ENCODE measurements around the gene LELP1. TPM values are rescaled to one million over a fixed set of nuclear protein-coding genes. Genes with fewer than 3 reads are reported as not detected.

LELP1 gene
- total RNA-seq, 1 donor from 2014 or later, result not detected

GRCh38 chr1:153233448-153233847 lies 30.2 kb downstream of the LELP1 start:
- H3K27me3 Mint-ChIP-seq (ENCODE audit: low read depth), result peaks cover 5% of the 10 kb centered on the region
- no peaks in the 10 kb centered on the region for H3K36me3 Mint-ChIP-seq (ENCODE audit: low read depth)
- H3K4me1 Mint-ChIP-seq (ENCODE audit: low read depth), result no peaks in the 10 kb centered on the region
- intact Hi-C loops (cut with micrococcal nuclease), result no loop called here
- H3K27ac Mint-ChIP-seq, result no peak overlapping the region
- H3K9me3 Mint-ChIP-seq, result no peaks in the 10 kb centered on the region
- H3K4me3 Mint-ChIP-seq (ENCODE audit: low read depth), result no peak overlapping the region
- no peak for DNase-seq (ENCODE audit: low spot score)

- no peaks in the 10 kb centered on the region for H3K9me3 Mint-ChIP-seq
- peaks cover 5% of the 10 kb centered on the region for H3K27me3 Mint-ChIP-seq (ENCODE audit: low read depth)
- no peak overlapping the region for H3K27ac Mint-ChIP-seq
- no peak overlapping the region for H3K4me3 Mint-ChIP-seq (ENCODE audit: low read depth)
- no peaks in the 10 kb centered on the region for H3K4me1 Mint-ChIP-seq (ENCODE audit: low read depth)
- H3K36me3 Mint-ChIP-seq (ENCODE audit: low read depth), result no peaks in the 10 kb centered on the region
- no peak for DNase-seq (ENCODE audit: low spot score)
- intact Hi-C loops (cut with micrococcal nuclease), result no loop called here
Measured at GRCh38 chr1:153238527-153238926, 35.3 kb downstream of the LELP1 start.

- intact Hi-C loops (cut with micrococcal nuclease), result no loop called here
- Mint-ChIP-seq H3K27ac (no peak overlapping the region), H3K4me1 (ENCODE audit: low read depth) (no peaks in the 10 kb centered on the region), H3K4me3 (ENCODE audit: low read depth) (no peak overlapping the region), H3K9me3 (no peaks in the 10 kb centered on the region), H3K36me3 (ENCODE audit: low read depth) (no peaks in the 10 kb centered on the region), H3K27me3 (ENCODE audit: low read depth) (no peaks in the 10 kb centered on the region)
- no peak for DNase-seq (ENCODE audit: low spot score)
Measured at GRCh38 chr1:153242160-153242559, 38.9 kb downstream of the LELP1 start.

GRCh38 chr1:153245466-153245865 lies 42.2 kb downstream of the LELP1 start:
- Mint-ChIP-seq H3K36me3 (ENCODE audit: low read depth) (no peaks in the 10 kb centered on the region), H3K4me1 (ENCODE audit: low read depth) (no peaks in the 10 kb centered on the region), H3K9me3 (no peaks in the 10 kb centered on the region), H3K4me3 (ENCODE audit: low read depth) (no peak overlapping the region), H3K27me3 (ENCODE audit: low read depth) (peaks cover 13% of the 10 kb centered on the region), H3K27ac (no peak overlapping the region)
- intact Hi-C loops (cut with micrococcal nuclease), result no loop called here
- no peak for DNase-seq (ENCODE audit: low spot score)

- intact Hi-C loops (cut with micrococcal nuclease), result no loop called here
- H3K9me3 Mint-ChIP-seq, result no peaks in the 10 kb centered on the region
- DNase-seq (ENCODE audit: low spot score), result no peak
- no peaks in the 10 kb centered on the region for H3K36me3 Mint-ChIP-seq (ENCODE audit: low read depth)
- no peaks in the 10 kb centered on the region for H3K4me1 Mint-ChIP-seq (ENCODE audit: low read depth)
- H3K27ac Mint-ChIP-seq, result no peak overlapping the region
- H3K27me3 Mint-ChIP-seq (ENCODE audit: low read depth), result peaks cover 13% of the 10 kb centered on the region
- H3K4me3 Mint-ChIP-seq (ENCODE audit: low read depth), result no peak overlapping the region
Measured at GRCh38 chr1:153246018-153246417, 42.8 kb downstream of the LELP1 start.

GRCh38 chr1:153246825-153247224 lies 43.6 kb downstream of the LELP1 start:
- Mint-ChIP-seq H3K36me3 (ENCODE audit: low read depth) (no peaks in the 10 kb centered on the region), H3K27me3 (ENCODE audit: low read depth) (peaks cover 14% of the 10 kb centered on the region), H3K4me3 (ENCODE audit: low read depth) (no peak overlapping the region), H3K27ac (no peak overlapping the region), H3K4me1 (ENCODE audit: low read depth) (no peaks in the 10 kb centered on the region), H3K9me3 (no peaks in the 10 kb centered on the region)
- no peak for DNase-seq (ENCODE audit: low spot score)
- intact Hi-C loops (cut with micrococcal nuclease), result no loop called here

GRCh38 chr1:153248176-153248879 lies 45.1 kb downstream of the LELP1 start:
- intact Hi-C loops (cut with micrococcal nuclease), result no loop called here
- Mint-ChIP-seq H3K4me1 (ENCODE audit: low read depth) (no peaks in the 10 kb centered on the region), H3K27ac (no peak overlapping the region)

GRCh38 chr1:153250166-153250565 lies 46.9 kb downstream of the LELP1 start:
- Mint-ChIP-seq H3K27ac (no peak overlapping the region), H3K27me3 (ENCODE audit: low read depth) (peaks cover 14% of the 10 kb centered on the region), H3K9me3 (no peaks in the 10 kb centered on the region), H3K4me1 (ENCODE audit: low read depth) (peaks cover 3% of the 10 kb centered on the region), H3K4me3 (ENCODE audit: low read depth) (no peak overlapping the region), H3K36me3 (ENCODE audit: low read depth) (no peaks in the 10 kb centered on the region)
- DNase-seq (ENCODE audit: low spot score), result no peak
- intact Hi-C loops (cut with micrococcal nuclease), result no loop called here

More at GRCh38 chr1:153248176-153248879, 45.1 kb downstream of the LELP1 start:
- H3K27me3 Mint-ChIP-seq (ENCODE audit: low read depth), result peaks cover 14% of the 10 kb centered on the region
- no peaks in the 10 kb centered on the region for H3K9me3 Mint-ChIP-seq
- no peak for DNase-seq (ENCODE audit: low spot score)
- H3K4me3 Mint-ChIP-seq (ENCODE audit: low read depth), result no peak overlapping the region
- no peaks in the 10 kb centered on the region for H3K36me3 Mint-ChIP-seq (ENCODE audit: low read depth)

- no peaks in the 10 kb centered on the region for H3K9me3 Mint-ChIP-seq
- no peak for DNase-seq (ENCODE audit: low spot score)
- intact Hi-C loops (cut with micrococcal nuclease), result no loop called here
- no peak overlapping the region for H3K4me3 Mint-ChIP-seq (ENCODE audit: low read depth)
- H3K36me3 Mint-ChIP-seq (ENCODE audit: low read depth), result no peaks in the 10 kb centered on the region
- H3K27me3 Mint-ChIP-seq (ENCODE audit: low read depth), result peaks cover 14% of the 10 kb centered on the region
- H3K27ac Mint-ChIP-seq, result no peak overlapping the region
- peaks cover 3% of the 10 kb centered on the region for H3K4me1 Mint-ChIP-seq (ENCODE audit: low read depth)
Measured at GRCh38 chr1:153251087-153251486, 47.9 kb downstream of the LELP1 start.

- Mint-ChIP-seq H3K9me3 (no peaks in the 10 kb centered on the region), H3K36me3 (ENCODE audit: low read depth) (no peaks in the 10 kb centered on the region), H3K4me1 (ENCODE audit: low read depth) (peaks cover 3% of the 10 kb centered on the region), H3K27me3 (ENCODE audit: low read depth) (peaks cover 14% of the 10 kb centered on the region), H3K27ac (no peak overlapping the region), H3K4me3 (ENCODE audit: low read depth) (no peak overlapping the region)
- intact Hi-C loops (cut with micrococcal nuclease), result no loop called here
- DNase-seq (ENCODE audit: low spot score), result no peak
Measured at GRCh38 chr1:153251562-153251961, 48.3 kb downstream of the LELP1 start.

- no peaks in the 10 kb centered on the region for H3K36me3 Mint-ChIP-seq (ENCODE audit: low read depth)
- no peak overlapping the region for H3K4me3 Mint-ChIP-seq (ENCODE audit: low read depth)
- no peak for DNase-seq (ENCODE audit: low spot score)
- H3K27me3 Mint-ChIP-seq (ENCODE audit: low read depth), result peaks cover 14% of the 10 kb centered on the region
- no peak overlapping the region for H3K27ac Mint-ChIP-seq
- peaks cover 3% of the 10 kb centered on the region for H3K4me1 Mint-ChIP-seq (ENCODE audit: low read depth)
- H3K9me3 Mint-ChIP-seq, result no peaks in the 10 kb centered on the region
- intact Hi-C loops (cut with micrococcal nuclease), result no loop called here
Measured at GRCh38 chr1:153251988-153252387, 48.8 kb downstream of the LELP1 start.

GRCh38 chr1:153253076-153253475 lies 49.8 kb downstream of the LELP1 start:
- peaks cover 16% of the 10 kb centered on the region for H3K27me3 Mint-ChIP-seq (ENCODE audit: low read depth)
- intact Hi-C loops (cut with micrococcal nuclease), result no loop called here

GRCh38 chr1:153253693-153254092 lies 50.5 kb downstream of the LELP1 start:
- Mint-ChIP-seq H3K27ac (no peak overlapping the region), H3K9me3 (no peaks in the 10 kb centered on the region), H3K36me3 (ENCODE audit: low read depth) (no peaks in the 10 kb centered on the region), H3K4me3 (ENCODE audit: low read depth) (no peak overlapping the region), H3K27me3 (ENCODE audit: low read depth) (peaks cover 20% of the 10 kb centered on the region), H3K4me1 (ENCODE audit: low read depth) (peaks cover 3% of the 10 kb centered on the region)
- DNase-seq (ENCODE audit: low spot score), result no peak
- intact Hi-C loops (cut with micrococcal nuclease), result no loop called here

More at GRCh38 chr1:153253076-153253475, 49.8 kb downstream of the LELP1 start:
- DNase-seq (ENCODE audit: low spot score), result no peak
- peaks cover 3% of the 10 kb centered on the region for H3K4me1 Mint-ChIP-seq (ENCODE audit: low read depth)
- H3K4me3 Mint-ChIP-seq (ENCODE audit: low read depth), result no peak overlapping the region
- no peaks in the 10 kb centered on the region for H3K9me3 Mint-ChIP-seq
- no peaks in the 10 kb centered on the region for H3K36me3 Mint-ChIP-seq (ENCODE audit: low read depth)
- no peak overlapping the region for H3K27ac Mint-ChIP-seq

All from activated T-helper 2 cell treated with anti-CD3 and anti-CD28 coated beads, Interferon-gamma antibody, Interleukin-2, Interleukin-4, amounts not matched to agents 10 μg/mL and 5 μg/mL and 100 μg/mL, durations not matched to agents 14 hours and 24 hours and 36 hours (primary cell).